ENCODE measurements around the gene BEND6. TPM values are rescaled to one million over a fixed set of nuclear protein-coding genes. Genes with fewer than 3 reads are reported as not detected.

Gene BEND6
- total and polyA plus RNA-seq, 2 donors (not counting 3 experiments of a cell fraction or from before 2014, with no cell fraction given) = 0.15 to 0.66 TPM

- H3K36me3 ChIP-seq (ENCODE audit: control insufficient read depth in 2 of 2, extremely low read depth in 1 of 2, insufficient read depth in 2 of 2, low read length in 2 of 2) = no peaks in the 10 kb centered on the region
- H3K79me2 ChIP-seq (ENCODE audit: control insufficient read depth, insufficient read depth, low read length) = no peaks in the 10 kb centered on the region
- H3K4me1 ChIP-seq (ENCODE audit: control insufficient read depth, extremely low read depth, insufficient read depth, low read length) = peaks cover 4% of the 10 kb centered on the region
- no peaks in the 10 kb centered on the region for H3K9me3 ChIP-seq (replicated peaks; ENCODE audit: control insufficient read depth, insufficient read depth, low read length)
- no peak for TF ChIP-seq GATA2 (IDR thresholded peaks at IDR 0.05; ENCODE audit: insufficient read depth, insufficient read length, low read depth, low read length)
- TF ChIP-seq CTCF (IDR thresholded peaks at IDR 0.05; ENCODE audit: extremely low read depth in 1 of 2, insufficient read depth in 1 of 2, low read depth in 1 of 2, low read length in 2 of 2) = peak; percentile 21 to 39
- TF ChIP-seq EZH2 (IDR thresholded peaks at IDR 0.05; ENCODE audit: borderline replicate concordance, low read depth, low read length, severe bottlenecking) = no peak
- no peak for TF ChIP-seq FOS (IDR thresholded peaks at IDR 0.05; ENCODE audit: borderline replicate concordance, insufficient read depth, low read length)
- intact Hi-C loops (cut with micrococcal nuclease) = loop anchor here (1.0 kb wide), 3 partner anchors 66 to 296 kb away; partner anchors contain the start of genes BEND6 and PRIM2
- peak; percentile 54 for DNase-seq (ENCODE audit: low read depth, low spot score)
- H3K27ac ChIP-seq (ENCODE audit: insufficient read depth, low read depth, low read length) = no peak overlapping the region
- CTCF ChIA-PET = interaction anchor here (0.7 to 2.2 kb wide), 6 partner anchors 10 to 259 kb away, joined by 3 to 21 read pairs (median 4); partner anchors contain the start of gene BEND6
- dilution Hi-C loops (cut with MboI; ENCODE audit: extremely low pct_ligation_motif_present, low sequenced_read_pairs) = no loop called here
- no peaks in the 10 kb centered on the region for H3K27me3 ChIP-seq (ENCODE audit: control insufficient read depth in 2 of 2, insufficient read depth in 2 of 2, low read length in 2 of 2)
- H3K4me2 ChIP-seq (ENCODE audit: insufficient read depth, low read length) = no peak overlapping the region
- no peaks in the 10 kb centered on the region for H4K20me1 ChIP-seq (replicated peaks; ENCODE audit: control insufficient read depth, extremely low read depth, insufficient read depth, low read length)
- H3K4me3 ChIP-seq (replicated peaks in 1 of 3; ENCODE audit: insufficient read depth in 1 of 3, low read depth in 1 of 3, low read length in 3 of 3) = no peak overlapping the region
- H2AFZ ChIP-seq (ENCODE audit: low read depth, low read length) = peak overlapping the region; percentile 58
- H3K9ac ChIP-seq (replicated peaks; ENCODE audit: extremely low read depth, insufficient read depth, low read length) = no peak overlapping the region
- POLR2A ChIA-PET = no interaction called here
- no TSS peak for BruUV-seq (replicated peaks)
- peak; percentile 48 for FAIRE-seq
- H3K9me1 ChIP-seq (replicated peaks; ENCODE audit: control insufficient read depth, extremely low read depth, insufficient read depth, low read length) = no peaks in the 10 kb centered on the region
These were observed 66.3 kb downstream of the BEND6 start for GRCh38 chr6:57021086-57021720.

Data from endothelial cell of umbilical vein (primary cell).